HG03196 (cell line): Measurements from ENCODE around the gene MROH2B.

Experiments
- ATAC-seq: cut with Tn5 transposase; IDR thresholded peaks from one replicate; pipeline ENCODE4 v1.9.1; 2021; ENCODE audit not compliant: unreplicated experiment

MROH2B gene

DNA sequence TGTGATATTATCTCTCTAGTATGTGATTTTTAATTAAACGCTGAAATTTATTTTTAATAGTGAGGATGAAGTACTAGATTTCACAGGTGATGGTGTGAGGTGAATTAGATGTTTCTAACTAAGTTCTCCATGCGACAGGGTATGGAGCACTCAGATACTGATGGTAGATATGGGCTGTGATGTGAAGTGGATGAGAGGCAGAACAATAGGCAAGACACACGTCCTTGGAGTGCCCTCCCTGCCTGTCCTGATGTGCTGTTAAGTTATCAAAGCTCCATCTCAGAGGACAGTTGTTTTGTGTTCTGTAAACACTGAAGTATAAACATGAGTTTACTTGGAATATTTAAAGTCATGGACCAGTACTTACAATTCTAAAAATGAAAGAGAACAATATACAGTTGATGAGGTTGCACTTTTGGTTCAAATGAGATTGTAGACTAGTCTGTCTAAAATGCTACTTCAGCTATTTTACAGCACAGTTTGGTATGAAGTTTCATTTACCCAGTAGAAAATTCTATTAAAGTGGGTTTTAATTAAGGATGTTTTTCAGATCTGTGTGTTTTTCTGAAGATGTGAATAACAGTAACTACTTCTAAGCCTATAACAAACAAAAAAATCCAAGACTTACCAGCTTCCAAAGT lies 97.7 kb downstream of the MROH2B start:
- no peak for ATAC-seq

DNA sequence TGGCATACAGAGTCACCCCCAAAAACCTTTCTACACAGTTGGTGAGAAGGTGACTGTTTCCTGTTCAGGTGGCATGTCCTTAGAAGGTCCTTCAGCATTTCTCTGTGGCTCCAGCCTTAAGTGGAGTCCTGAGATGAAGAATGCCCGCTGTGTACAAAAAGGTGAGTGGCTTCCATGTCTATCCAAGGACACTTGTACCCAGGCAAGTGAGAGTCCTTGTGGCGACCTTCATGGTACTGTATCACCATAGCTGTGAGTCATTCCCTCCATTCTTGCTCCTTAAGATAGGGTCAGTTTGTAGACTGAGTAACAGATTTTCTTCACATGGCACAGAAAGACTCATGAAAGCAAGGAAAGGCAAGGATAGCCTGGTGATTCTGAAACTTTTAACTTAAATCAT lies 98.7 kb downstream of the MROH2B start:
- ATAC-seq = no peak

DNA sequence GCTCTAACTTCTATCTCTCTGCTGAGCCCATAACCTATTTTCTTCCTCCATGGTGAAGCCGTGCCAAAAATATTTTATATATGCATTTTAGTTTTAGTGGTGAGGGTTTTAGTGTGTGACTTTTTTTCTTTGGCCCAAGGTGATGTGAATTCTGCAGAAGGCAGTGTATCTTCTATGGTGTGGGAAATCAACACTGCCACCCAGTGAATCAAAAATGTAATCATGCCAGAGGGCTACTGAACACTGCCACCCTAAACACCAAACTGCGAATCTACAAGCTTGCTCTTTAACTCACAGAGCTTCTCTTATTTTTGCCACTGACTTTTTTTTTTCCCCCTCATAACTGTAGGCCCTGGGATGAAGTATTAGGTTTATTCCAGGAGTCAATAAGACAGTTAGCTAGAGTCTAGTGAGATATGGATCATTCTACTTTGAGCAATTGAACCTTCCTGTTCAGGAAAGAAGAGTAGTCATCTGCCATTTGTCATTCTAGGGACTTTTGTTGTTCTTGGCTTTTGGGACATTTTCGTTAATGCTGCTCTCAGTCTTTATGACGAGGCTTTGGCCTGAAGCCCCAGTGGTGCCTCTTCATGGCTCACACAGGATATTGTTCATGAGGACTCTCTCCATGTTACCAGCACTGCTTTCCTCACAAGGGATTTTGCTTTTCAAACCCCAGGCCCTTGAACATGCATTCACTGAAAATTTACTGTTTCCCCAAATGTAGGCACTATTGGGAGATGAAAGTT lies 108.8 kb downstream of the MROH2B start:
- no peak for ATAC-seq

DNA sequence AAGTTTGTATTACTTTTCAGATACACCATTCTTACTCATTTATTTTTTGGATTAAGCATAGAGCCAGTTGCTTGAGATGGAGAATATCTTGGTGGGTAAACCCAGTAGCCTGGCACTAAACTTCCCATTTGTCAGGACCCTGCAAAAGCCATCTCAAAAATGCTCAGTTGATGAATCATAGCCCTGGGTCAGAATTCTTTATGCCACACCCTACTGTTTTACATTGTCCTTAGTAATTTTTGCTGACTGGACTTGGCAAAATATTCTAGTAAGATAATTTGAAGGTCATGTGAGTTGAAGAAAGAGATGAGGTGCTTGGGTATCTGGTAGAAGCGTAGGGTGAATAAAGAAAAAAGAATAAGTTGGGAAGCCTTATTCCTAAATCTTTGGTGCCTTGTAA lies 111.1 kb downstream of the MROH2B start:
- no peak for ATAC-seq

DNA sequence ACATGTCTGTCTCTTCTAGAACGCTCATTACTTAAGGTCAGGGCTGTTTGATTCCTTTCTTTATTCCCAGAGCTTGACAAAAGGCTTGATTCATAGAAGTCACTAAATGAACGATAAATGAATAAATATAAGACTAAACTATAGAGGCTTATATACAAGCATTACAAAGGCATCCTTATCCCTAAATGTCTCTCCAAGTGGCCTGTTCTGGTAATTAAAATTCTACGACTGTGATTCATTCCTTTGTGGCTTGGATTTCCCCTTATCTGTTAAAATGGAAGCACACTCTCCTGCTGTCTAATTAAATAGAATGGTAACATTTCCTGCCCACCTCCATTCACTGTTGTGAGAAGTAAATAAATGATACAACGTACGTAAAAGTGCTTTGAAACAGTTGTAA lies 112.3 kb downstream of the MROH2B start:
- ATAC-seq = no peak

DNA sequence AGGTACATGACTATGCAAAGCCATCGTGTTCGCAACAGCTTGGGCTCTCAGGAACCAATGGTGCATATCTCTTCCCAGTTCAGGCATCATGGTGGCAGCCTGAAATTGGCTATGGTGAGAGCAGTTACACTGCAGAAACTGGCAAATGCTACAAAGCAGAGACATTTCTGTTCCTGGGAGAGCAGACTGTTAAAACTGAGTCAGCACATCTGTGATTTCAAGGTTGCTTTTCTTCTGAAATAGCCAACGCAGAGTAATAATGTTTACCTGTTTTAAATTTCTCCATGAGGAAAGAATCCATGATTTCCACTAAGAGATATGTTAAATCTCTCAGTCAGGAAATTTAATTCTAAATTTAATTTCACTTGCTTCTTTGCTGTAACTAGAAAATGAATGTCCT lies 114.1 kb downstream of the MROH2B start:
- no peak for ATAC-seq

DNA sequence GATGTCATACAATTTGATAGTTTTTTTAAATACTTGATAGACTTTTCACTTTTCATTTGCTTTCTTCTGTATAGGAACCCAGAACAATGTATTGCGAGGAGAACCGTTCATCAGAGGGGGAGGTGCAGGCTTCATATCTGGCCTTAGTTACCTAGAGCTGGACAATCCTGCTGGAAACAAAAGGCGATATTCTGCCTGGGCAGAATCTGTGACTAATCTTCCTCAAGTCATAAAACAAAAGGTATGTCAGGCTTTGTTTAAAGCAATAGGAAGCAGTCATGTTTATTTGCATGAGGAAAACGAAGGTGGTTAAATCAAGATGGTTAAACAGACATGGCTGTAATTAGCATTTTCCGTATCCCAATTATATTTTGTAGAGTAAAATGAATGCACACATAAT lies 115.8 kb downstream of the MROH2B start:
- no peak for ATAC-seq
